PC-9 (cell line): ENCODE measurements around the gene DMTF1. TPM values are rescaled to one million over a fixed set of nuclear protein-coding genes. Genes with fewer than 3 reads are reported as not detected.
"Not testable (repeated sequence)": the region's sequence is repeated elsewhere in the genome, so short reads cannot be mapped to it uniquely, and the experiment has no call there.

Experiments used
- BruUV-seq: library from RNA; stranded (reverse); fragments of 400-500 nt; replicated peaks from 2 replicates; lab custom pipeline; 2021; lab: Mats Ljungman, UMichigan
- CTCF ChIA-PET: fragments of 300-600 bp; sonication (Branson Sonifier 250); formaldehyde crosslinking; loops from one replicate; lab custom pipeline; 2022; ENCODE audit warnings: antibody characterized with exemption; lab: Charles Lee
- POLR2A ChIA-PET: fragments of 300-600 bp; sonication (Branson Sonifier 250); formaldehyde crosslinking; loops from one replicate; lab custom pipeline; 2022; ENCODE audit warnings: antibody characterized with exemption; ENCODE audit not compliant: unreplicated experiment; lab: Charles Lee
- DNase-seq, 2 experiments: peaks; one replicate each; pipeline versions ENCODE4 v3.0.0 to v3.0.0-alpha.2; 2015 to 2022; ENCODE audit warnings: mixed read lengths in 1 of 2
- H2AFZ ChIP-seq: fragments of 200-600 bp; sonication (generic); 2 replicates; pipeline ENCODE4 v1.8.1; 2017; ENCODE audit warnings: antibody characterized with exemption
- H3F3A ChIP-seq: fragments of 200-600 bp; sonication (generic); 2 replicates; pipeline ENCODE4 v1.8.1; 2017; ENCODE audit warnings: antibody characterized with exemption, mild to moderate bottlenecking, low read depth; ENCODE audit not compliant: insufficient read depth
- H3K27ac ChIP-seq: fragments of 200-600 bp; sonication (generic); 2 replicates; pipeline ENCODE4 v1.6.1; 2016; ENCODE audit warnings: mixed run types
- H3K27me3 ChIP-seq: fragments of 200-600 bp; sonication (generic); 2 replicates; pipeline ENCODE4 v1.6.1; 2016; ENCODE audit warnings: low read depth, mixed run types; ENCODE audit not compliant: insufficient read depth
- H3K36me3 ChIP-seq: fragments of 200-600 bp; sonication (generic); 2 replicates; pipeline ENCODE4 v1.6.1; 2016; ENCODE audit warnings: low read depth, mixed run types
- H3K4me1 ChIP-seq: fragments of 200-600 bp; sonication (generic); replicated peaks from 2 replicates; pipeline ENCODE4 v1.6.1; 2016; ENCODE audit warnings: mixed run types; ENCODE audit not compliant: insufficient read depth
- H3K4me2 ChIP-seq: fragments of 200-600 bp; sonication (generic); 2 replicates; pipeline ENCODE4 v1.6.1; 2017; ENCODE audit warnings: mixed run types
- H3K4me3 ChIP-seq: fragments of 200-600 bp; sonication (generic); 2 replicates; pipeline ENCODE4 v1.6.1; 2016; ENCODE audit warnings: mixed run types
- H3K79me2 ChIP-seq: fragments of 200-600 bp; sonication (generic); 2 replicates; pipeline ENCODE4 v1.6.1; 2017; ENCODE audit warnings: low read depth, mixed run types
- H3K9me2 ChIP-seq: fragments of 200-600 bp; sonication (generic); 2 replicates; pipeline ENCODE4 v1.8.1; 2017; ENCODE audit warnings: mild to moderate bottlenecking; ENCODE audit not compliant: insufficient read depth
- H3K9me3 ChIP-seq: fragments of 200-600 bp; sonication (generic); 2 replicates; pipeline ENCODE4 v1.8.1; 2016; ENCODE audit warnings: low read depth; ENCODE audit not compliant: insufficient read depth
- H4K20me1 ChIP-seq: fragments of 200-600 bp; sonication (generic); 2 replicates; pipeline ENCODE4 v1.8.1; 2017; ENCODE audit not compliant: insufficient read depth
- EZH2 ChIP-seq: fragments of 200-600 bp; sonication (generic); IDR thresholded peaks from 2 replicates; pipeline ENCODE4 v1.8.0; 2017; ENCODE audit warnings: antibody characterized with exemption, low read depth
- intact Hi-C: fragments of 100-400 bp; cut with micrococcal nuclease; formaldehyde crosslinking; loops from one replicate; pipeline ENCODE4 v1.10.0; 2022; ENCODE audit not compliant: unreplicated experiment
- total RNA-seq: library from RNA; stranded (reverse); gene quantifications from 2 replicates; pipeline ENCODE4 v1.2.3, GENCODE V29; 2021
- TF ChIP-seq, protein P1 (sequence below): fragments of 200-600 bp; sonication (generic); conservative IDR thresholded peaks from 2 replicates; pipeline ENCODE4 v1.6.1; 2017; ENCODE audit warnings: mixed run types, antibody characterized with exemption, mild to moderate bottlenecking, moderate library complexity

Gene DMTF1
- total RNA-seq, 1 experiment from 2014 or later = 54.0 TPM

DNA sequence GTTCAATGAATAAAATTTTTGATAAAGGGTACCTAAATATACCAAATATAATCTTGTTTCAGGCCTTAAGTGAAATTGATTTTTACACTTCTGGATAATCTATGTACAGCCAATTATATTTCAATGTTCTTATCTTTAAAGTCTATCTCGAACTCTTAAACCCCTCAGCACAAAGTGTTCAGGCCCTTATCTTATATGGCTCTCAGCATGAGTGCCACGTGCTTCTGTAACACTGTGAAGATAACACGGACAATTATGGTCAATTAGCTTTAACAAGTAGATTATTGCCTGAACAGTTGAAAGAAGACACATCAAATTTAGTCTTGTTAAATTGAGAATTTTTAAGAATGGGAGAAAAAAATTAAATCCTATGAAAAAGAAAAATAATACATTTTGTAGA is 40.4 kb upstream of the DMTF1 start:
- Histone ChIP-seq H3K27me3 (no peaks in the 10 kb centered on the region), H3K4me1 (no peaks in the 10 kb centered on the region), H2AFZ (no peak overlapping the region), H4K20me1 (no peaks in the 10 kb centered on the region), H3K79me2 (no peaks in the 10 kb centered on the region), H3K9me3 (peaks cover 5% of the 10 kb centered on the region; the same call in 1 of the 2 replicates), H3K9me2 (no peaks in the 10 kb centered on the region), H3K36me3 (no peaks in the 10 kb centered on the region), H3K27ac (no peak overlapping the region), H3F3A (no peaks in the 10 kb centered on the region), H3K4me3 (no peak overlapping the region), H3K4me2 (no peak overlapping the region)
- no TSS peak for BruUV-seq
- no peak for DNase-seq
- intact Hi-C loops = no loop called here
- POLR2A ChIA-PET = no interaction called here
- TF ChIP-seq EZH2 = no peak
- TF ChIP-seq, protein P1, sequence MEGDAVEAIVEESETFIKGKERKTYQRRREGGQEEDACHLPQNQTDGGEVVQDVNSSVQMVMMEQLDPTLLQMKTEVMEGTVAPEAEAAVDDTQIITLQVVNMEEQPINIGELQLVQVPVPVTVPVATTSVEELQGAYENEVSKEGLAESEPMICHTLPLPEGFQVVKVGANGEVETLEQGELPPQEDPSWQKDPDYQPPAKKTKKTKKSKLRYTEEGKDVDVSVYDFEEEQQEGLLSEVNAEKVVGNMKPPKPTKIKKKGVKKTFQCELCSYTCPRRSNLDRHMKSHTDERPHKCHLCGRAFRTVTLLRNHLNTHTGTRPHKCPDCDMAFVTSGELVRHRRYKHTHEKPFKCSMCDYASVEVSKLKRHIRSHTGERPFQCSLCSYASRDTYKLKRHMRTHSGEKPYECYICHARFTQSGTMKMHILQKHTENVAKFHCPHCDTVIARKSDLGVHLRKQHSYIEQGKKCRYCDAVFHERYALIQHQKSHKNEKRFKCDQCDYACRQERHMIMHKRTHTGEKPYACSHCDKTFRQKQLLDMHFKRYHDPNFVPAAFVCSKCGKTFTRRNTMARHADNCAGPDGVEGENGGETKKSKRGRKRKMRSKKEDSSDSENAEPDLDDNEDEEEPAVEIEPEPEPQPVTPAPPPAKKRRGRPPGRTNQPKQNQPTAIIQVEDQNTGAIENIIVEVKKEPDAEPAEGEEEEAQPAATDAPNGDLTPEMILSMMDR = no peak
- CTCF ChIA-PET = no interaction called here

DNA sequence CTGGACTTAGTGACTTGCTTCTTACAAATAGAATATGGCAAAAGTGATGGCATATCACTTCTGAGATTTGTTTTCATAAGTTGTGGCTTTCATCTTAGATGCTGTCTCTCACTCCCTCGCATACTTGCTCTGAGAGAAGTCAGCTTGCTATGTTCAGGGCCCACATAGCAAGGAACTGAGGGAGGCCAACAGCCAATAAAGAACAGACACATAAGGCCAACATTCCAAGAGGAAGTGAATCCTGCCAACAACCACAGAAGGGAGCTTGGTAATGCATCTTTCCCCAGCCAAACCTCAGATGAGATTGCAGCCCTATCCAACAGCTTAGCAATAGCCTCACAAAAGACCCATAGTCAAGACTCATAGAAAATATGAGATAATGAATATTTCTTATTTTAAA is 39.2 kb upstream of the DMTF1 start:
- TF ChIP-seq, protein P1 = no peak
- TF ChIP-seq EZH2 = no peak
- Histone ChIP-seq H2AFZ (no peak overlapping the region), H3K27me3 (no peaks in the 10 kb centered on the region), H3K36me3 (no peaks in the 10 kb centered on the region), H3K4me1 (no peaks in the 10 kb centered on the region), H3K79me2 (no peaks in the 10 kb centered on the region), H3K4me2 (no peak overlapping the region), H4K20me1 (no peaks in the 10 kb centered on the region), H3K9me2 (no peaks in the 10 kb centered on the region), H3K4me3 (no peak overlapping the region), H3K9me3 (peaks cover 5% of the 10 kb centered on the region; the same call in 1 of the 2 replicates), H3K27ac (no peak overlapping the region), H3F3A (no peaks in the 10 kb centered on the region)
- no peak for DNase-seq
- CTCF ChIA-PET = no interaction called here
- intact Hi-C loops = no loop called here
- POLR2A ChIA-PET = no interaction called here
- BruUV-seq = no TSS peak

DNA sequence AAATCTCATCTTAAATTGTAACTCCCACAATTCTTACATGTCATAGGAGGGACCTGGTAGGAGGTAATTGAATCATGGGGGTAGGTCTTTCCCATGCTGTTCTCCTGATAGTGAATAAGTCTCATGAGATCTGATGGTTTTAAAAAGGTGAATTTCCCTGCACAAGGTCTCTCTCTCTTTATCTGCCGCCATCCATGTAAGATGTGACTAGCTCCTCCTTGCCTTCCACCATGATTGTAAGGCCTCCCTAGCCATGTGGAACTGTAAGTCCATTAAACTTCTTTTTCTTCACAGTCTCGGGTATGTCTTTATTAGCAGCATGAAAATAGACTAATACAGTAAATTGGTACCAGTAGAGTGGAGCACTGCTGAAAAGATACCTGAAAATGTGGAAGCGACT is 38.3 kb upstream of the DMTF1 start:
- H3K4me3 ChIP-seq, DNase-seq, H3K9me3 ChIP-seq, H3K4me1 ChIP-seq, H3K27ac ChIP-seq, H3K4me2 ChIP-seq, H3F3A ChIP-seq, POLR2A ChIA-PET, H4K20me1 ChIP-seq, H2AFZ ChIP-seq, H3K9me2 ChIP-seq, H3K36me3 ChIP-seq, BruUV-seq, intact Hi-C loops, CTCF ChIA-PET, H3K79me2 ChIP-seq, H3K27me3 ChIP-seq: not testable (repeated sequence)

DNA sequence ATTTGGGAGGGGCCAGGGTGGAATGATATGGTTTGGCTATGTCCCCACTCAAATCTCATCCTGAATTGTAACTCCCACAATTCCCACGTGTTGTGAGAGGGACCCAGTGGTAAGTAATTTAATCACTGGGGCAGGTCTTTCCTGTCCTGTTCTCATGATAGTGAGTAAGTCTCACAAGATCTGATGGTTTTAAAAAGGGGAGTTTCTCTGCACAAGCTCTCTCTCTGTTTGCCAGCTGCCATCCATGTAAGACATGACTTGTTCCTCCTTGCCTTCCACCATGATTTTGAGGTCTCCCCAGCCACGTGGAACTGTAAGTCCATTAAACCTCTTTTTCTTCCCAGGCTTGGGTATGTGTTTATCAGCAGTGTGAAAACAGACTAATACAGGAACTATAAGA is 36.5 kb upstream of the DMTF1 start:
- intact Hi-C loops, H3K9me2 ChIP-seq, H3K4me1 ChIP-seq, H2AFZ ChIP-seq, H3K27me3 ChIP-seq, H4K20me1 ChIP-seq, BruUV-seq, H3F3A ChIP-seq, H3K9me3 ChIP-seq, H3K36me3 ChIP-seq, CTCF ChIA-PET, DNase-seq, H3K27ac ChIP-seq, H3K79me2 ChIP-seq, H3K4me3 ChIP-seq, POLR2A ChIA-PET, H3K4me2 ChIP-seq: not testable (repeated sequence)
